H1 (cell line): ENCODE measurements around the gene ARMH3. TPM values are rescaled to one million over a fixed set of nuclear protein-coding genes. Genes with fewer than 3 reads are reported as not detected.

ENCODE experiments used
- CTCF ChIA-PET: fragments of 300-600 bp; sonication (Branson Sonifier 250); formaldehyde crosslinking; loops from one replicate; lab custom pipeline; 2021; ENCODE audit not compliant: partially characterized antibody; lab: Charles Lee
- POLR2A ChIA-PET: fragments of 300-600 bp; sonication (Branson Sonifier 250); formaldehyde crosslinking; loops from one replicate; lab custom pipeline; 2021; ENCODE audit warnings: inconsistent platforms; ENCODE audit not compliant: partially characterized antibody; lab: Charles Lee
- DNase-seq, 2 experiments: peaks; one replicate each; pipeline versions ENCODE4 v3.0.0 to v3.0.0-alpha.2; 2010 to 2022; ENCODE audit warnings: low spot score in 2 of 2, low read depth in 1 of 2, mixed read lengths in 1 of 2
- FAIRE-seq: peaks from 2 replicates; lab custom pipeline; 2011; peaks lifted over from hg19 to GRCh38; lab: Jason Lieb, UNC
- H2AFZ ChIP-seq: 2 replicates; pipeline ENCODE4 v1.8.1; 2012; ENCODE audit warnings: low read length, inconsistent platforms
- H2AK5ac ChIP-seq: 2 replicates; pipeline ENCODE4 v1.6.1; 2013; ENCODE audit warnings: low read depth, low read length
- H2BK120ac ChIP-seq: replicated peaks from 2 replicates; pipeline ENCODE3; 2013; ENCODE audit warnings: low read depth, low read length, inconsistent platforms
- H2BK12ac ChIP-seq: 2 replicates; pipeline ENCODE4 v1.6.1; 2013; ENCODE audit warnings: low read depth, low read length
- H2BK15ac ChIP-seq: 2 replicates; pipeline ENCODE4 v1.6.1; 2013; ENCODE audit warnings: low read length
- H2BK20ac ChIP-seq: 2 replicates; pipeline ENCODE4 v1.6.1; 2013; ENCODE audit warnings: low read length
- H2BK5ac ChIP-seq: 2 replicates; pipeline ENCODE4 v1.6.1; 2013; ENCODE audit warnings: low read depth, low read length
- H3K14ac ChIP-seq: 2 replicates; pipeline ENCODE4 v1.6.1; 2013; ENCODE audit warnings: inconsistent platforms; ENCODE audit not compliant: insufficient read length
- H3K18ac ChIP-seq: 2 replicates; pipeline ENCODE4 v1.6.1; 2013; ENCODE audit warnings: low read length; ENCODE audit errors: extremely low read depth
- H3K23ac ChIP-seq: 2 replicates; pipeline ENCODE4 v1.6.1; 2013; ENCODE audit warnings: inconsistent platforms; ENCODE audit not compliant: insufficient read length
- H3K23me2 ChIP-seq: 2 replicates; pipeline ENCODE4 v1.6.1; 2013; ENCODE audit warnings: low read depth, low read length
- H3K27ac ChIP-seq: 2 replicates; pipeline ENCODE4 v1.6.1; 2011; ENCODE audit warnings: low read depth, low read length, inconsistent platforms
- H3K27me3 ChIP-seq, 4 experiments: replicated peaks in 1 of 4; 1 replicate in 1 of 4; 2 replicates in 3 of 4; pipeline versions ENCODE4 v1.6.1 to v1.8.1; 2011 to 2013; ENCODE audit warnings: low read length in 3 of 4, mild to moderate bottlenecking in 3 of 4, inconsistent platforms in 2 of 4, mixed read lengths in 2 of 4, moderate library complexity in 1 of 4; ENCODE audit not compliant: control insufficient read depth in 3 of 4, insufficient read depth in 3 of 4; ENCODE audit errors: extremely low read depth in 1 of 4
- H3K36me3 ChIP-seq, 4 experiments: 2 replicates each; pipeline versions ENCODE4 v1.6.1 to v1.8.1; 2011 to 2013; ENCODE audit warnings: mild to moderate bottlenecking in 4 of 4, low read length in 3 of 4, moderate library complexity in 2 of 4, control low read depth in 1 of 4, inconsistent platforms in 1 of 4; ENCODE audit not compliant: insufficient read depth in 4 of 4, control insufficient read depth in 2 of 4
- H3K4ac ChIP-seq: replicated peaks from 2 replicates; pipeline ENCODE3; 2013; ENCODE audit warnings: low read length, low read depth, mixed read lengths, inconsistent platforms; ENCODE audit not compliant: insufficient read length
- H3K4me1 ChIP-seq, 4 experiments: replicated peaks in 1 of 4; 1 replicate in 1 of 4; 2 replicates in 3 of 4; pipeline versions ENCODE4 v1.6.1 to v1.8.1; 2011 to 2013; ENCODE audit warnings: low read length in 3 of 4, inconsistent platforms in 2 of 4, mixed read lengths in 1 of 4; ENCODE audit not compliant: insufficient read depth in 4 of 4, control insufficient read depth in 3 of 4
- H3K4me2 ChIP-seq, 2 experiments: 2 replicates each; pipeline versions ENCODE4 v1.6.1 to v1.8.1; 2011 to 2013; ENCODE audit warnings: low read depth in 2 of 2, low read length in 2 of 2, control low read depth in 1 of 2, inconsistent platforms in 1 of 2, mild to moderate bottlenecking in 1 of 2; ENCODE audit not compliant: insufficient read depth in 1 of 2
- H3K4me3 ChIP-seq, 4 experiments: fragments of 200-600, 300-600 bp in 1 of 4; sonication (generic), shearing (Covaris generic), sonication (Bioruptor Twin) in 1 of 4; 2 replicates each; pipeline versions ENCODE4 v1.5.1 to v1.8.1; 2011 to 2016; ENCODE audit warnings: low read length in 4 of 4, low read depth in 3 of 4, control low read depth in 2 of 4, inconsistent platforms in 2 of 4, mild to moderate bottlenecking in 2 of 4, mixed read lengths in 1 of 4, moderate library complexity in 1 of 4; ENCODE audit not compliant: insufficient read depth in 2 of 4; ENCODE audit errors: extremely low read depth in 1 of 4
- H3K56ac ChIP-seq: replicated peaks from 2 replicates; pipeline ENCODE3; 2013; ENCODE audit warnings: low read depth, mild to moderate bottlenecking, mixed read lengths, low read length, inconsistent platforms; ENCODE audit not compliant: insufficient read length
- H3K79me1 ChIP-seq: 2 replicates; pipeline ENCODE4 v1.6.1; 2013; ENCODE audit warnings: low read depth, low read length, control low read depth
- H3K79me2 ChIP-seq, 2 experiments: 2 replicates each; pipeline versions ENCODE4 v1.6.1 to v1.8.1; 2012 to 2013; ENCODE audit warnings: low read length in 2 of 2, mild to moderate bottlenecking in 2 of 2, inconsistent platforms in 1 of 2; ENCODE audit not compliant: insufficient read depth in 2 of 2, control insufficient read depth in 1 of 2
- H3K9ac ChIP-seq, 4 experiments: replicated peaks in 1 of 4; 1 replicate in 1 of 4; 2 replicates in 3 of 4; pipeline versions ENCODE4 v1.6.1 to v1.8.1; 2011 to 2013; ENCODE audit warnings: low read depth in 3 of 4, low read length in 3 of 4, control low read depth in 2 of 4, mild to moderate bottlenecking in 2 of 4, moderate library complexity in 2 of 4, inconsistent platforms in 1 of 4; ENCODE audit errors: extremely low read depth in 1 of 4
- H3K9me3 ChIP-seq, 2 experiments: 2 replicates each; pipeline versions ENCODE4 v1.6.1 to v1.8.1; 2012 to 2013; ENCODE audit warnings: mild to moderate bottlenecking in 2 of 2, moderate library complexity in 2 of 2, control low read depth in 1 of 2, inconsistent platforms in 1 of 2, low read depth in 1 of 2, low read length in 1 of 2, mixed read lengths in 1 of 2; ENCODE audit not compliant: insufficient read depth in 2 of 2
- H4K20me1 ChIP-seq, 2 experiments: replicated peaks in 1 of 2; 2 replicates each; pipeline versions ENCODE3 to v1.8.1; 2011 to 2013; ENCODE audit warnings: inconsistent platforms in 2 of 2, low read length in 2 of 2, mild to moderate bottlenecking in 1 of 2; ENCODE audit not compliant: insufficient read depth in 2 of 2, control insufficient read depth in 1 of 2
- H4K5ac ChIP-seq: 2 replicates; pipeline ENCODE4 v1.6.1; 2013; ENCODE audit warnings: low read length, low read depth, mixed read lengths, inconsistent platforms; ENCODE audit not compliant: insufficient read length
- H4K8ac ChIP-seq: 2 replicates; pipeline ENCODE4 v1.8.0; 2013; ENCODE audit warnings: mild to moderate bottlenecking, moderate library complexity, low read length, inconsistent platforms; ENCODE audit not compliant: insufficient read depth; ENCODE audit errors: extremely low read depth
- H4K91ac ChIP-seq: replicated peaks from 2 replicates; pipeline ENCODE3; 2013; ENCODE audit warnings: low read length, mixed read lengths, inconsistent platforms; ENCODE audit not compliant: insufficient read length
- ATF3 ChIP-seq: IDR thresholded peaks from 2 replicates; pipeline ENCODE4 v1.6.1; 2011; ENCODE audit warnings: low read depth, mild to moderate bottlenecking, low read length; ENCODE audit not compliant: insufficient read depth
- CREB1 ChIP-seq: IDR thresholded peaks from 2 replicates; pipeline ENCODE4 v1.6.1; 2012; ENCODE audit warnings: inconsistent platforms
- GTF2F1 ChIP-seq: IDR thresholded peaks from 2 replicates; pipeline ENCODE4 v1.6.1; 2012; ENCODE audit warnings: low read depth, low read length, improper control_type of control experiment, borderline replicate concordance
- JUN ChIP-seq: IDR thresholded peaks from 2 replicates; pipeline ENCODE4 v1.6.1; 2011; ENCODE audit warnings: low read depth, mild to moderate bottlenecking, improper control_type of control experiment, low read length
- KDM1A ChIP-seq: fragments of 200-600, 300-600 bp; sonication (generic); IDR thresholded peaks from 2 replicates; pipeline ENCODE4 v1.7.1; 2016; ENCODE audit warnings: mild to moderate bottlenecking, low read length, borderline replicate concordance
- MAFK ChIP-seq: IDR thresholded peaks from 2 replicates; pipeline ENCODE4 v1.6.1; 2012; ENCODE audit warnings: low read depth, mild to moderate bottlenecking, improper control_type of control experiment, low read length
- POLR2A ChIP-seq, 2 experiments: IDR thresholded peaks; 1 replicate in 1 of 2; 2 replicates in 1 of 2; pipeline ENCODE4 v1.6.1; 2011; ENCODE audit warnings: low read depth in 2 of 2, low read length in 2 of 2, mild to moderate bottlenecking in 2 of 2; ENCODE audit errors: control extremely low read depth in 1 of 2
- RFX5 ChIP-seq: IDR thresholded peaks from 2 replicates; pipeline ENCODE4 v1.6.1; 2011; ENCODE audit warnings: low read depth, low read length, improper control_type of control experiment, borderline replicate concordance
- SP1 ChIP-seq: IDR thresholded peaks from 2 replicates; pipeline ENCODE4 v1.6.1; 2011; ENCODE audit warnings: low read depth, low read length
- SUZ12 ChIP-seq: fragments of 200-600 bp; sonication (generic); IDR thresholded peaks from 2 replicates; pipeline ENCODE4 v1.6.1; 2012; ENCODE audit warnings: mild to moderate bottlenecking, inconsistent platforms, low read length, moderate library complexity, mixed read lengths
- TCF12 ChIP-seq: IDR thresholded peaks from 2 replicates; pipeline ENCODE4 v1.6.1; 2011; ENCODE audit warnings: low read depth, mild to moderate bottlenecking, low read length
- WGBS, 2 experiments: shearing (Covaris generic) in 1 of 2; methylation state at CpG; one replicate each; pipeline versions ENCODE4 v1.1.6 to v1.1.7; 2013 to 2015; ENCODE audit warnings: low lambda C conversion rate in 2 of 2, mixed read lengths in 2 of 2, inconsistent platforms in 1 of 2, low coverage in 1 of 2, missing lambda C conversion rate in 1 of 2; ENCODE audit not compliant: insufficient replicate concordance in 2 of 2, insufficient coverage in 1 of 2, insufficient read length in 1 of 2; ENCODE audit errors: extremely low coverage in 1 of 2, missing lambda C conversion rate in 1 of 2; 5-methylcytosine and 5-hydroxymethylcytosine counted together
- polyA plus RNA-seq, 7 experiments: library from polyadenylated mRNA; depleted of rRNA in 3 of 7; stranded (reverse) in 5 of 7; unstranded in 2 of 7; fragments of >200 nt in 5 of 7; fragments of 200-250 nt in 2 of 7; gene quantifications; 1 replicate in 5 of 7; 2 replicates in 1 of 7; 4 replicates in 1 of 7; pipeline versions ENCODE4 v1.2.1 to v1.2.3, GENCODE V29; 2011 to 2013; ENCODE audit warnings: missing spikeins in 2 of 7, mixed read lengths in 2 of 7
- total RNA-seq: library from RNA; stranded (reverse); fragmentation: NEBNext Ultra II Directional; extraction: Animal tissue kit (Norgen Biotek cat#: 25700); gene quantifications from 2 replicates; pipeline ENCODE4 v1.2.1, GENCODE V29; 2021

The ARMH3 gene
- total and polyA plus RNA-seq, 2 of the 8 experiments (the other 6 are each of a cell fraction or from before 2014, with no cell fraction given): 11.6 to 18.3 TPM

GRCh38 chr10:101816913-101817336 is 239.0 kb downstream of the ARMH3 start:
- FAIRE-seq: no peak
- TF ChIP-seq GTF2F1 (no peak), RFX5 (no peak), SP1 (no peak), SUZ12 (no peak), ATF3 (no peak), KDM1A (no peak), POLR2A (IDR thresholded peaks at IDR 0.05; ENCODE audit: control extremely low read depth in 1 of 2, low read depth in 2 of 2, low read length in 2 of 2) (no peak), JUN (no peak), MAFK (no peak), TCF12 (no peak), CREB1 (no peak)

More at GRCh38 chr10:101816913-101817336, 239.0 kb downstream of the ARMH3 start:
- peaks cover 14% of the 10 kb centered on the region for H3K23me2 ChIP-seq
- H3K4ac ChIP-seq: no peak overlapping the region
- peaks cover 0 to 13% (median 2%) of the 10 kb centered on the region in 4 experiments; a peak in 5 of 8 replicates for H3K36me3 ChIP-seq
- H4K20me1 ChIP-seq: peaks cover 27 to 35% of the 10 kb centered on the region in 2 experiments
- no peaks in the 10 kb centered on the region for H3K9me3 ChIP-seq
- H2BK20ac ChIP-seq: no peak overlapping the region
- POLR2A ChIA-PET: interaction anchor here (0.7 to 6.0 kb wide), 7 partner anchors 14 to 34 kb away, joined by 3 to 100 read pairs (median 9); partner anchors contain the start of gene NPM3
- CTCF ChIA-PET: interaction anchor here (3.2 to 7.0 kb wide), 2 partner anchors 20 to 36 kb away, joined by 13 to 46 read pairs; no protein-coding TSS in a partner anchor
- H2BK5ac ChIP-seq: peak overlapping the region; percentile 56; the same call in 1 of the 2 replicates
- no peak overlapping the region for H3K14ac ChIP-seq
- H3K18ac ChIP-seq: no peak overlapping the region
- no peaks in the 10 kb centered on the region for H3K27me3 ChIP-seq
- no peak overlapping the region for H2BK12ac ChIP-seq
- no peak overlapping the region for H2AK5ac ChIP-seq
- H3K79me2 ChIP-seq: peaks cover 47 to 66% of the 10 kb centered on the region in 2 experiments
- no peak overlapping the region for H4K91ac ChIP-seq
- peak overlapping the region; percentile 77 to 98 (median 90) for H3K4me3 ChIP-seq
- H2BK15ac ChIP-seq: no peak overlapping the region
- no peak overlapping the region for H4K5ac ChIP-seq
- H3K27ac ChIP-seq: peak overlapping the region; percentile 100; the same call in 1 of the 2 replicates
- H3K4me2 ChIP-seq: peak overlapping the region; percentile 90 to 92
- no peak overlapping the region for H3K23ac ChIP-seq
- no peak overlapping the region for H2BK120ac ChIP-seq
- peaks cover 12% of the 10 kb centered on the region for H3K79me1 ChIP-seq
- H3K56ac ChIP-seq: no peak overlapping the region
- H2AFZ ChIP-seq: no peak overlapping the region
- H3K9ac ChIP-seq: peak overlapping the region in 3 of 4 experiments; percentile 100; a peak in 6 of 7 replicates
- no peak overlapping the region for H4K8ac ChIP-seq
- H3K4me1 ChIP-seq: peaks cover 0 to 5% (median 0%) of the 10 kb centered on the region in 4 experiments; a peak in 3 of 7 replicates
- WGBS, 2 experiments: 4% methylated on average over 14 of the region's 14 CpGs; no CpG with 5 or more reads in 1 of the 2 experiments
- DNase-seq: no peak
